DMS 273 (cell line): ENCODE data around the gene CAPN1.

Experiments
- DNase-seq: peaks from one replicate; lab custom pipeline; 2025; ENCODE audit not compliant: unreplicated experiment; lab: John Stamatoyannopoulos, UW

The CAPN1 gene

DNA sequence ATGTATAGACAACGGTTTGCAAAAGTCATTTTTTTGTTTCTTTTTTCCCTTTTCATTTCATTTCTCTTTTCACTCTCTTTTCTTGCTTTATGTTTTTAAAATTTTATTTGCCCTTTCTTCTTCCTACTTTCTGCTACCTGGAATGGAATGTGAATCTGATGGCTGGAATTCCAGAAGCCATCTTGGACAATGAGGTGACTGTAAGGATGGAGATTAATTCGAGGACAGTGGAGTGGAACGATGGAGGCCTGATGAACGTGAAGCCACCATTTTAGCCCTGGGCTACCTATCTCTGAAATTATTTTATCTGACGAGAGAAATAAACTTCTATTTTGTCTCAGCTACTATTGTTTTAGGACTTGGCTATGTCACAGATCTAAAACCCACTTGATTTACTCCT lies 77.3 kb downstream of the CAPN1 start:
- no peak for DNase-seq

DNA sequence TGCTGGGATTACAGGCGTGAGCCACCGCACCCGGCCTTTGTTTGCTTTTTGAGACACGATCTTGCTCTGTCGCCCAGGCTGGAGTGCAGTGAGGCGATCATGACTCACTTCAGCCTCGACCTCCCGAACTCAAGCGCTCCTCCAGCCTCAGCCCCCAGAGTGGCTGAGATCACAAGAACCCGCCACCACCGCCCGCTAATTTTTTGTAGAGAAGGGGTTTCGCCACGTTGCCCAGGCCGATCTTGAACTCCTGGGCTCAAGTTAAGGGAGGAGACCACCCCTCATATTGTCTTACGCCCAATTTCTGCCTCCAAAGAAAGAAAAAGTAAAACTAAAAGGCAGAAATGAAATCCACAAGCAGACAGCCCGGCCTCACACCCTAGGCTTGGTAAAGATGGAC lies 78.6 kb downstream of the CAPN1 start:
- no peak for DNase-seq

DNA sequence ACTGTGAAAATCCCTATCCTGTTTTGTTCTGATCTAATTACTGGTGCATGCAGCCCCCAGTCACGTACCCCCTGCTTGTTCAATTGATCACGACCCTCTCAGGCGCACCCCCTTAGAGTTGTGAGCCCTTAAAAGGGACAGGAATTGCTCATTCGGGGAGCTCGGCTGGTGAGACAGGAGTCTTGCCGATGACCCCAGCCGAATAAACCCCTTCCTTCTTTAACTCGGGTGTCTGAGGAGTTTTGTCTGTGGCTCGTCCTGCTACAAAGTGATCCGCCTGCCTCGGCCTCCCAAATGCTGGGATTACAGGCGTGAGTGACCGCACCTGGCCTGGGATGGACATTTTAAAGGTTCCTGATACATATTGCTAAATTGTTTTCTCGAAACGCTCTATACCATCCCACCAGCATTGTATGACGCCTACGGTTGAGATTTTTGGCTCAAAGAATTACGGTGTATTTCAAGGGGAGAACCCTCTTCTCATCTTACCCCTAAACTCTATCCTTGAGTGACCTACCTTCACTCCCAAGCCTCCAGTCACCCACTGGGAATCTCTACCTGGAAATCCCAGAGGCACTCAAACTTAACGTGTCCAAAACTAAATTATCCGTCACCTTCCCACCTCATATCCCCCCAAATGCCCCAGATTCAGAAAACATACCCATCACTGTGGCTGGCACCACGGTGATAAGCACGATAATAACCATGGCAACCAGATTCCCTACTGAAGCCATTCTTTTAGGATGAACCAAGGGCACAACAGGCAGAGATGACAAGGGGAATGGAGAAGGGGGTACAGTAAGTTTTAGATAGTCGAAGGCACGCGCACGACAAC lies 79.2 kb downstream of the CAPN1 start:
- no peak for DNase-seq
